ENCODE results near the gene NEUROG2.

The NEUROG2 gene

GRCh38 chr4:112515198-112516065 lies 548 bp downstream of the NEUROG2 start:
- Histone ChIP-seq H3K9me3 (ENCODE audit: insufficient read depth, low read length, severe bottlenecking) (no peaks in the 10 kb centered on the region), H3K27me3 (ENCODE audit: insufficient read depth, low read length, poor library complexity) (no peaks in the 10 kb centered on the region), H3K36me3 (ENCODE audit: insufficient read depth, low read length) (no peaks in the 10 kb centered on the region), H3K4me1 (ENCODE audit: insufficient read depth, low read length) (no peaks in the 10 kb centered on the region), H3K27ac (ENCODE audit: low read length) (no peak overlapping the region), H3K9ac (ENCODE audit: low read depth, low read length) (no peak overlapping the region), H3K4me3 (ENCODE audit: low read depth in 1 of 2, low read length in 2 of 2) (no peak overlapping the region), H3K4me2 (ENCODE audit: insufficient read depth, low read length) (no peak overlapping the region), H3K79me2 (ENCODE audit: insufficient read depth, low read length) (no peaks in the 10 kb centered on the region), H4K20me1 (ENCODE audit: insufficient read depth, low read length) (no peaks in the 10 kb centered on the region), H2AFZ (ENCODE audit: low read depth, low read length) (no peak overlapping the region)
- DNase-seq = no peak
- TF ChIP-seq, protein P1, sequence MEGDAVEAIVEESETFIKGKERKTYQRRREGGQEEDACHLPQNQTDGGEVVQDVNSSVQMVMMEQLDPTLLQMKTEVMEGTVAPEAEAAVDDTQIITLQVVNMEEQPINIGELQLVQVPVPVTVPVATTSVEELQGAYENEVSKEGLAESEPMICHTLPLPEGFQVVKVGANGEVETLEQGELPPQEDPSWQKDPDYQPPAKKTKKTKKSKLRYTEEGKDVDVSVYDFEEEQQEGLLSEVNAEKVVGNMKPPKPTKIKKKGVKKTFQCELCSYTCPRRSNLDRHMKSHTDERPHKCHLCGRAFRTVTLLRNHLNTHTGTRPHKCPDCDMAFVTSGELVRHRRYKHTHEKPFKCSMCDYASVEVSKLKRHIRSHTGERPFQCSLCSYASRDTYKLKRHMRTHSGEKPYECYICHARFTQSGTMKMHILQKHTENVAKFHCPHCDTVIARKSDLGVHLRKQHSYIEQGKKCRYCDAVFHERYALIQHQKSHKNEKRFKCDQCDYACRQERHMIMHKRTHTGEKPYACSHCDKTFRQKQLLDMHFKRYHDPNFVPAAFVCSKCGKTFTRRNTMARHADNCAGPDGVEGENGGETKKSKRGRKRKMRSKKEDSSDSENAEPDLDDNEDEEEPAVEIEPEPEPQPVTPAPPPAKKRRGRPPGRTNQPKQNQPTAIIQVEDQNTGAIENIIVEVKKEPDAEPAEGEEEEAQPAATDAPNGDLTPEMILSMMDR (IDR thresholded peaks at IDR 0.05; ENCODE audit: borderline replicate concordance, extremely low read depth, low read length, poor library complexity, severe bottlenecking) = no peak
- TF ChIP-seq EZH2 (IDR thresholded peaks at IDR 0.05; ENCODE audit: borderline replicate concordance, low read depth, low read length, severe bottlenecking) = no peak
- no peak for ATAC-seq (ENCODE audit: insufficient read depth, low read depth)

DNA sequence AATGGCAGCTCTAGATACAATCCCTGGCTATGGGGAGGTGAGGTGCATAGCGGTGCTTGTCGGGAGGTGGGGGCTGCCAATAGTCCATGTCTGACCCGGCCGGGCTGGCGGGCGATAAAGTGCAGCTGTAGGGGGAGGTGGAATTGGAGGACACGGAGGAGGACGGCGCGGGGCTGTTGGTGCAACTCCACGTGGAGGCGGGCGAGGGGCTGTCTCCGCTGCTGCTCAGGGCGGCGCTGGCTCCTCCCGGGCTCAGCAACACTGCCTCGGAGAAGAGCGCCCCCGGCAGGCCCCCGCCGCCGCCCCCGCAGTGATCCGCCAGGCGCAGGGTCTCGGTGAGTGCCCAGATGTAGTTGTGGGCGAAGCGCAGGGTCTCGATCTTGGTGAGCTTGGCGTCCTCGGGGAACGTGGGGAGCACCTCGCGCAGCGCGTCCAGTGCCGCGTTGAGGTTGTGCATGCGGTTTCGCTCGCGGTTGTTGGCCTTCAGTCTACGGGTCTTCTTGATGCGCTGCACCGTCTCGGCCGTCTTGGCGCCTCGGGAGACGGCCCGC lies 1.3 kb downstream of the NEUROG2 start:
- Histone ChIP-seq H3K27me3 (ENCODE audit: insufficient read depth, low read length, poor library complexity) (no peaks in the 10 kb centered on the region), H3K36me3 (ENCODE audit: insufficient read depth, low read length) (no peaks in the 10 kb centered on the region), H3K9me3 (ENCODE audit: insufficient read depth, low read length, severe bottlenecking) (no peaks in the 10 kb centered on the region), H3K4me1 (ENCODE audit: insufficient read depth, low read length) (no peaks in the 10 kb centered on the region), H3K4me3 (ENCODE audit: low read depth in 1 of 2, low read length in 2 of 2) (no peak overlapping the region), H3K27ac (ENCODE audit: low read length) (no peak overlapping the region), H4K20me1 (ENCODE audit: insufficient read depth, low read length) (no peaks in the 10 kb centered on the region), H3K79me2 (ENCODE audit: insufficient read depth, low read length) (no peaks in the 10 kb centered on the region), H3K9ac (ENCODE audit: low read depth, low read length) (no peak overlapping the region), H3K4me2 (ENCODE audit: insufficient read depth, low read length) (no peak overlapping the region), H2AFZ (ENCODE audit: low read depth, low read length) (no peak overlapping the region)
- DNase-seq = no peak
- no peak for TF ChIP-seq EZH2 (IDR thresholded peaks at IDR 0.05; ENCODE audit: borderline replicate concordance, low read depth, low read length, severe bottlenecking)
- TF ChIP-seq, protein P1 (IDR thresholded peaks at IDR 0.05; ENCODE audit: borderline replicate concordance, extremely low read depth, low read length, poor library complexity, severe bottlenecking) = no peak
- no peak for ATAC-seq (ENCODE audit: insufficient read depth, low read depth)

GRCh38 chr4:112513971-112514646 lies 1.9 kb downstream of the NEUROG2 start:
- H3K27ac ChIP-seq (ENCODE audit: low read length) = no peak overlapping the region
- H3K79me2 ChIP-seq (ENCODE audit: insufficient read depth, low read length) = no peaks in the 10 kb centered on the region
- H4K20me1 ChIP-seq (ENCODE audit: insufficient read depth, low read length) = no peaks in the 10 kb centered on the region
- H3K4me2 ChIP-seq (ENCODE audit: insufficient read depth, low read length) = no peak overlapping the region
- H3K27me3 ChIP-seq (ENCODE audit: insufficient read depth, low read length, poor library complexity) = no peaks in the 10 kb centered on the region
- no peak overlapping the region for H3K4me3 ChIP-seq (ENCODE audit: low read depth in 1 of 2, low read length in 2 of 2)
- ATAC-seq (ENCODE audit: insufficient read depth, low read depth) (no peak), DNase-seq (no peak)
- H3K9me3 ChIP-seq (ENCODE audit: insufficient read depth, low read length, severe bottlenecking) = no peaks in the 10 kb centered on the region
- H3K9ac ChIP-seq (ENCODE audit: low read depth, low read length) = no peak overlapping the region
- H2AFZ ChIP-seq (ENCODE audit: low read depth, low read length) = no peak overlapping the region
- TF ChIP-seq, protein P1 (IDR thresholded peaks at IDR 0.05; ENCODE audit: borderline replicate concordance, extremely low read depth, low read length, poor library complexity, severe bottlenecking) = no peak
- TF ChIP-seq EZH2 (IDR thresholded peaks at IDR 0.05; ENCODE audit: borderline replicate concordance, low read depth, low read length, severe bottlenecking) = no peak
- no peaks in the 10 kb centered on the region for H3K4me1 ChIP-seq (ENCODE audit: insufficient read depth, low read length)
- H3K36me3 ChIP-seq (ENCODE audit: insufficient read depth, low read length) = no peaks in the 10 kb centered on the region

Data from DND-41 (cell line).